GM12865 (cell line): ENCODE results near the gene KATNBL1.

Source experiments
- DNase-seq: peaks from one replicate; pipeline ENCODE4 v3.0.0; 2010; ENCODE audit warnings: low read depth
- H3K4me3 ChIP-seq: 2 replicates; pipeline ENCODE4 v1.5.1; 2011; ENCODE audit warnings: mild to moderate bottlenecking, low read depth, low read length, control low read depth
- TF ChIP-seq, protein P1 (sequence below): IDR thresholded peaks from 2 replicates; pipeline ENCODE4 v1.5.1; 2011; ENCODE audit warnings: low read length, control low read depth, low read depth, inconsistent platforms; ENCODE audit not compliant: insufficient read depth; ENCODE audit errors: missing control alignments

The KATNBL1 gene

DNA sequence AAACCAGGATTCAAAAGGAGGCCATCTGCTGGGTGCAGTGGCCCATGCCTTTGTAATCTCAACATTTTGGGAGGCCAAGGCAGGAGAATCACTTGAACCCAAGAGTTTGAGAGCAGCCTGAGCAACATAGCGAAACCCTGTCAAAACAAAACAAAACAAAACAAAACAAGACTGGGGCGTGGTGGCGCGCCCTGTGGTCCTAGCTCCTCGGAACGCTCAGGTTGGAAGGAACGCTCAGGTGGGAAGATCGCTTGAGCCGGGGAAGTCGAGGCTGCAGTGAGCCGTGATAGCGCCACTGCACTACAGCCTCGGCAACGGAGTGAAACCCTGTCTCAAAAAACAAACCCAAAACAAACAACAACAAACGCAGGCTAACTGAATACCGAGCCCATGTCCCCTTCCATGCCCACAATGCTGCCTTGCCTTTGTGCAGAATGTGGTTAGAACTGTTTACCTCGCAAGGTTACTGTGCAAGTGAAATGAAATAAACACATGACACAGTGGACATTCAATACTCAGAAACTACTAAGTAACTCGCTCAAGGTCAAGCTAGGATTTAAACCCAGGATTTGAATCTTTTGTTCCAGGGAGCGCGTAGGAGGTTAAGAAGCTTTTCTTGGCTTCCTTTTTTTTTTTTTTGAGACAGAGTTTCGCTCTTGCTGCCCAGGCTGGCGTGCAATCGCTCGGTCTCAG is 14.2 kb upstream of the KATNBL1 start:
- TF ChIP-seq, protein P1, sequence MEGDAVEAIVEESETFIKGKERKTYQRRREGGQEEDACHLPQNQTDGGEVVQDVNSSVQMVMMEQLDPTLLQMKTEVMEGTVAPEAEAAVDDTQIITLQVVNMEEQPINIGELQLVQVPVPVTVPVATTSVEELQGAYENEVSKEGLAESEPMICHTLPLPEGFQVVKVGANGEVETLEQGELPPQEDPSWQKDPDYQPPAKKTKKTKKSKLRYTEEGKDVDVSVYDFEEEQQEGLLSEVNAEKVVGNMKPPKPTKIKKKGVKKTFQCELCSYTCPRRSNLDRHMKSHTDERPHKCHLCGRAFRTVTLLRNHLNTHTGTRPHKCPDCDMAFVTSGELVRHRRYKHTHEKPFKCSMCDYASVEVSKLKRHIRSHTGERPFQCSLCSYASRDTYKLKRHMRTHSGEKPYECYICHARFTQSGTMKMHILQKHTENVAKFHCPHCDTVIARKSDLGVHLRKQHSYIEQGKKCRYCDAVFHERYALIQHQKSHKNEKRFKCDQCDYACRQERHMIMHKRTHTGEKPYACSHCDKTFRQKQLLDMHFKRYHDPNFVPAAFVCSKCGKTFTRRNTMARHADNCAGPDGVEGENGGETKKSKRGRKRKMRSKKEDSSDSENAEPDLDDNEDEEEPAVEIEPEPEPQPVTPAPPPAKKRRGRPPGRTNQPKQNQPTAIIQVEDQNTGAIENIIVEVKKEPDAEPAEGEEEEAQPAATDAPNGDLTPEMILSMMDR = no peak
- DNase-seq = peak; percentile 20
- peak overlapping the region; percentile 90 for H3K4me3 ChIP-seq

DNA sequence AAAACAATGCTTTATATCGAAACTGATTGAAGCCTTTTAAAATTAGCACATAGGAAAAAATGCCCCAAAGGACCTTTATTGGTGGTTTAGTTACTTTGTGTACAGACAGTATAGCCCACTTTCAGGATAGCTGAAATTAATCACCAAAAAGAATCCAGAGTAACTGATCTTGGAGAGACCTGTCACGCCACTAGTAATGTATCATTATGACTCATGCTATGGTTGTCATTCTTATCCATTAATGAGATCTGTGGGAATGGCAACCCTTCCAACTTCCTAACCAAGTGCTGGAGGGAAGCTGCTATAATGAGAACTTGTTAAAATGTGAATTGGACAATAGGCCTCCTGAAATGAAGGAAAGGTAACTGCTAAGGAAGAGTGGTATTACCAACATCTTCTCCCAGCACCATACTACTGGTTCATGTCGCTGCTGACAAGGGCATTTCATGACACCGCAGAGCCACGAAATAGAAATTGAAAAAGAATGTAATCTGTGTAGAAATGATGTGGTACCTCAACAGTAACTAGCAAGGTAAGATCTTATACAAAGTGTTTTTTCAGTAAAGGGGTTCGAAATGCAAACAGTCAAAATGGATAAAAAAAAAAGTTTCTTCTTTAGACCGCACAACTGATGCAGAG is 7.8 kb upstream of the KATNBL1 start:
- no peak for DNase-seq
- H3K4me3 ChIP-seq = no peak overlapping the region
- TF ChIP-seq, protein P1 = no peak

DNA sequence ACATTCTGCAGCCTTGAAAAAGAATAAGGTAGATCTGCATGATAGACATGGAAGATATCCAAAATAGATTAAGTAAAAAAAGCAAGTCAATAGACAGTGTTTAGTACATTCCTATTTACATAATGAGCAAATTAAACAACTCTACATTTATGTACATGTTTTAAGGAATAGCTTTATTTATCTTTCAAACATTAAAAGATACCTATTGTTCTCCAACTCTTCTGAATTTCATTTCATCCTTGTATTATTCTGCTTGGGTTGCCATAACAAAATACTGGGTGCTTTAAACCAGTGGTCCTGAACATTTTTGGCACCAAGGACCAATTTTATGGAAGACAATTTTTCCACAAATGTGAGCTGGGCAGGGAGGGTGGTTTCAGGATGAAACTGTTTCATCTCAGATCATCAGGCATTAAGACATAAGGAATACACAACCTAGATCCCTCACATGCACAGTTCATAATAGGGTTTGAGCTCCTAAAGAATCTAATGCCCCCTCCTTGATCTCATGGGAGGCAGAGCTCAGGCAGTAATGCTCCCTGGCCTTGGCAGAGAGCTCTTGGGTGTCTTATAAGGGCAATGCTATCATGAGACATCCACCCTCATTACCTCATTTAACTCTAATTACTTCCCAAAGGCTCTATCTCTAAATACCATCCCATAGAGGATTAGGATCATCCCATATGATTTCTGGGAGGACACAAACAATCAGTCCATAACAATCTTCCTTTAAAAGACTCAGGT is 6.8 kb upstream of the KATNBL1 start:
- TF ChIP-seq, protein P1 = no peak
- no peak for DNase-seq
- H3K4me3 ChIP-seq = no peak overlapping the region

DNA sequence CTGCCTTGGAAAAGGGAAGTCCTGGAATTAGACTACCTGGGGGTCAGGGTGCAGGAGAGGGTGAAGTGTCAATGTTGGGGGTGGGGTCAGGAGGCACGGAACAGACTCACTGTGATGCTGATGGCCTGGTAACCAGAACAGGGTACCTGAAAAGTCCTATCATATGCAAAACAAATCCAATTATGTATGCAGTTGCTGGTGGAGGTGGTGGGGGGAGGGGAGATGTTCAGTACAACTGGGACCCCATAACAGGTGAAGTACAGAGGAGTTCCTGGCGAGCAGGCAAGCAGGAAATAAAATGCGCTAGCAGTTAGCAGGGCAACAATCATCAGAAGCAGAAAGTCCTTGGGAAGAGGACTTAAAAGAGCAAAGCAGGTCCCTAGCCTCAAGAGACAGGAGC is 4.2 kb upstream of the KATNBL1 start:
- no peak for DNase-seq
- no peak overlapping the region for H3K4me3 ChIP-seq
- TF ChIP-seq, protein P1 = no peak

DNA sequence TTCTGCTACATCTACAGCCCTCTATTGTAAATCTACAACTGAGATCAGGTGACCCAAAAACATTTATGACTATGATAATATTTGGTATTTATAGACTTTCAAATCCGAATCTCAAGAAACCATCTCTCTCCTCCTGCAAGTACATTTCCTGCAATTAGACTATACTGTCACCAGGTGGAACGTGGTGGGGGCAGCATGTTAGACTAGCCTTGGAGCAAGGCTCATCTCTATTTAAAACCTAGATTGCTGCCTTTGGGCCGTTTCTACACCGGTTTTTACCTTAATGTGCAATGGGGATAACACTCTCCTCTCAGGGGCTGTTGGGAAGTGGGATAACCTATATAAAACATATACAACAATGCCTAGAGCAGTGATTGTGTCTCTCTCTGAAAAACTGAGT is 3.8 kb upstream of the KATNBL1 start:
- H3K4me3 ChIP-seq = no peak overlapping the region
- DNase-seq = no peak
- TF ChIP-seq, protein P1 = no peak

DNA sequence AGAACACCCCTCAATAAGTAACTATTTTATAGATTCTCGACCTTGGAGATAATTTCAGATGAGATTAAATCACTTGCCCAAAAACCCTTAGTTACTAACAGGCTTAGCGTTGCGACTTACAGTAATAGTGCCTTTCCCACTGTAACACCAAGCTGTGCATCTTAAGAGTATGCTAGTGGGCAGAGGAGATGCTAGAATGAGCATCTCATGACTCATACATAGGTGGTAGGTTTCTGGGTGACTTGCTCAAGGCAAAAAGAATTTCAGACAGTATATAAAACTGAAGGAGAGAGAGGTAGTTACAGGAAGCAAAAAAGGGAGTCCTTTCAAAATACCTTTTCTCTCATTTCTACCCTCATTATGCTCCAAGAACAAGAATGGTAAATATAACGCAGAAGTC is 3.9 kb downstream of the KATNBL1 start:
- no peak for DNase-seq
- TF ChIP-seq, protein P1 = no peak
- no peak overlapping the region for H3K4me3 ChIP-seq
